Occipital lobe (tissue), 2 donors: ENCODE data around the gene APOBEC3H. TPM values are rescaled to one million over a fixed set of nuclear protein-coding genes. Genes with fewer than 3 reads are reported as not detected.

ENCODE experiments used
- DNase-seq: peaks from one replicate; lab custom pipeline; 2025; lab: John Stamatoyannopoulos, UW
- total RNA-seq: library from RNA; depleted of rRNA; stranded (reverse); fragments of >200 nt; gene quantifications from one replicate; pipeline ENCODE4 v1.2.3, GENCODE V29; 2014

APOBEC3H gene
- total RNA-seq, 1 donor from 2014 or later = not detected

GRCh38 chr22:39110631-39111561 is 13.9 kb downstream of the APOBEC3H start:
- DNase-seq = no peak

GRCh38 chr22:39114112-39114511 is 17.1 kb downstream of the APOBEC3H start:
- DNase-seq = no peak

- DNase-seq = no peak
Observed at GRCh38 chr22:39115570-39115969, 18.5 kb downstream of the APOBEC3H start.

- DNase-seq = no peak
Observed at GRCh38 chr22:39115977-39116621, 19.1 kb downstream of the APOBEC3H start.

- no peak for DNase-seq
Observed at GRCh38 chr22:39117585-39118191, 20.6 kb downstream of the APOBEC3H start.

GRCh38 chr22:39120983-39121382 is 23.9 kb downstream of the APOBEC3H start:
- no peak for DNase-seq

GRCh38 chr22:39122772-39123470 is 25.9 kb downstream of the APOBEC3H start:
- no peak for DNase-seq

GRCh38 chr22:39123751-39124581 is 26.9 kb downstream of the APOBEC3H start:
- DNase-seq = no peak

GRCh38 chr22:39125622-39126021 is 28.6 kb downstream of the APOBEC3H start:
- no peak for DNase-seq

GRCh38 chr22:39128508-39128907 is 31.5 kb downstream of the APOBEC3H start:
- no peak for DNase-seq

GRCh38 chr22:39129081-39129480 is 32.0 kb downstream of the APOBEC3H start:
- no peak for DNase-seq

- no peak for DNase-seq
Observed at GRCh38 chr22:39129746-39130145, 32.7 kb downstream of the APOBEC3H start.

- DNase-seq = no peak
Observed at GRCh38 chr22:39130152-39130704, 33.2 kb downstream of the APOBEC3H start.

GRCh38 chr22:39130892-39131855 is 34.1 kb downstream of the APOBEC3H start:
- DNase-seq = no peak

GRCh38 chr22:39132281-39132680 is 35.2 kb downstream of the APOBEC3H start:
- no peak for DNase-seq

GRCh38 chr22:39132871-39133524 is 36.0 kb downstream of the APOBEC3H start:
- no peak for DNase-seq

- DNase-seq = no peak
Observed at GRCh38 chr22:39133871-39134270, 36.8 kb downstream of the APOBEC3H start.

- no peak for DNase-seq
Observed at GRCh38 chr22:39134366-39135091, 37.5 kb downstream of the APOBEC3H start.
